Activated CD4-positive, alpha-beta T cell treated with anti-CD3 and anti-CD28 coated beads, Interleukin-2, amount 10 ng/mL, durations not matched to agents 7 days and 5 days (primary cell): ENCODE results near the gene ELFN2. TPM values are rescaled to one million over a fixed set of nuclear protein-coding genes. Genes with fewer than 3 reads are reported as not detected.

Source experiments
- CTCF ChIA-PET: fragments of 350-600 bp; sonication (Branson Sonifier 250); formaldehyde crosslinking; loops from one replicate; lab custom pipeline; 2021; ENCODE audit warnings: antibody characterized with exemption; lab: Charles Lee
- POLR2A ChIA-PET: fragments of 350-600 bp; sonication (Branson Sonifier 250); formaldehyde crosslinking; loops from one replicate; lab custom pipeline; 2021; ENCODE audit warnings: antibody characterized with exemption; lab: Charles Lee
- DNase-seq: peaks from one replicate; pipeline ENCODE4 v3.0.0-alpha.2; 2020
- H3K27ac Mint-ChIP-seq: one replicate; pipeline ENCODE4 v1.8.0; 2021; ENCODE audit warnings: mild to moderate bottlenecking, moderate library complexity, mixed read lengths
- H3K27me3 Mint-ChIP-seq: one replicate; pipeline ENCODE4 v1.8.0; 2021; ENCODE audit warnings: mixed read lengths
- H3K36me3 Mint-ChIP-seq: one replicate; pipeline ENCODE4 v1.8.0; 2021; ENCODE audit warnings: low read depth, mixed read lengths
- H3K4me1 Mint-ChIP-seq: one replicate; pipeline ENCODE4 v1.8.0; 2021; ENCODE audit warnings: mixed read lengths
- H3K4me3 Mint-ChIP-seq: one replicate; pipeline ENCODE4 v1.8.0; 2021; ENCODE audit warnings: mild to moderate bottlenecking, moderate library complexity, mixed read lengths
- H3K9me3 Mint-ChIP-seq: one replicate; pipeline ENCODE4 v1.8.0; 2021; ENCODE audit warnings: mixed read lengths
- total RNA-seq, 2 experiments: library from RNA; stranded (reverse); gene quantifications; one replicate each; pipeline ENCODE4 v1.2.3, GENCODE V29; 2021

ELFN2 gene
- total RNA-seq, 2 experiments from 2014 or later, result 0.10 to 0.23 TPM

GRCh38 chr22:37370306-37370979 lies 56.8 kb downstream of the ELFN2 start:
- H3K4me1 Mint-ChIP-seq, result no peaks in the 10 kb centered on the region
- CTCF ChIA-PET, result interaction anchor here (1.1 kb wide), 1 partner anchor 12 kb away, joined by 3 read pairs; no protein-coding TSS in a partner anchor
- H3K27ac Mint-ChIP-seq, result peak overlapping the region; percentile 31
- H3K36me3 Mint-ChIP-seq, result no peaks in the 10 kb centered on the region
- POLR2A ChIA-PET, result no interaction called here
- H3K27me3 Mint-ChIP-seq, result peaks cover 2% of the 10 kb centered on the region
- no peak for DNase-seq
- H3K9me3 Mint-ChIP-seq, result no peaks in the 10 kb centered on the region
- H3K4me3 Mint-ChIP-seq, result no peak overlapping the region

- H3K36me3 Mint-ChIP-seq, result no peaks in the 10 kb centered on the region
- peaks cover 5% of the 10 kb centered on the region for H3K27me3 Mint-ChIP-seq
- H3K4me3 Mint-ChIP-seq, result no peak overlapping the region
- ChIA-PET POLR2A (no interaction called here), CTCF (no interaction called here)
- no peak for DNase-seq
- no peaks in the 10 kb centered on the region for H3K4me1 Mint-ChIP-seq
- no peak overlapping the region for H3K27ac Mint-ChIP-seq
- no peaks in the 10 kb centered on the region for H3K9me3 Mint-ChIP-seq
These were observed 57.8 kb downstream of the ELFN2 start for GRCh38 chr22:37369483-37369882.

- no peak overlapping the region for H3K27ac Mint-ChIP-seq
- CTCF ChIA-PET, result interaction anchor here (1.7 kb wide), 1 partner anchor 18 kb away, joined by 5 read pairs; no protein-coding TSS in a partner anchor
- H3K36me3 Mint-ChIP-seq, result no peaks in the 10 kb centered on the region
- no peaks in the 10 kb centered on the region for H3K4me1 Mint-ChIP-seq
- H3K27me3 Mint-ChIP-seq, result peaks cover 5% of the 10 kb centered on the region
- H3K9me3 Mint-ChIP-seq, result no peaks in the 10 kb centered on the region
- H3K4me3 Mint-ChIP-seq, result no peak overlapping the region
- POLR2A ChIA-PET, result no interaction called here
- no peak for DNase-seq
These were observed 59.2 kb downstream of the ELFN2 start for GRCh38 chr22:37368058-37368457.

DNA sequence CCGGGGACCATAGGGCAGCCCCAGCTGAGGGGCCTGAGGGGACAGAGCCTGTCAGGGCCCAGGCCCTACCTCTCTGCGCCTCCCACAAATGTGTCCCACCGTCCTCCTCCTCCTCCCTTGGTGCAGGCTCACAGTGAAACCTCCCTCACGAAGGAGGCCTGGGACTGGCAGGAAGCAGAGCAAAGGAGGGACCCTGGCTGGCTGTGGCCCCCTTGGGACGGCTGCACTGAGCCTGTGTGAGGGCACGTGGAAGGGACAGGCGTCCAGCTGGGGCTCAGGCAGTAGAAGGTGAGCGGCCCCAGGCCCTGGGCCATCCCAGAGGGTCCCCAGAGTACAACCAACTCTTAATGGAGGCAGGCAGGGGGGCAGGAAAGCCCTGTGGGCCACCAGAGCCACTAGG lies 60.7 kb downstream of the ELFN2 start:
- ChIA-PET POLR2A (no interaction called here), CTCF (interaction anchor here (1.7 kb wide), 1 partner anchor 20 kb away, joined by 5 read pairs; no protein-coding TSS in a partner anchor)

DNA sequence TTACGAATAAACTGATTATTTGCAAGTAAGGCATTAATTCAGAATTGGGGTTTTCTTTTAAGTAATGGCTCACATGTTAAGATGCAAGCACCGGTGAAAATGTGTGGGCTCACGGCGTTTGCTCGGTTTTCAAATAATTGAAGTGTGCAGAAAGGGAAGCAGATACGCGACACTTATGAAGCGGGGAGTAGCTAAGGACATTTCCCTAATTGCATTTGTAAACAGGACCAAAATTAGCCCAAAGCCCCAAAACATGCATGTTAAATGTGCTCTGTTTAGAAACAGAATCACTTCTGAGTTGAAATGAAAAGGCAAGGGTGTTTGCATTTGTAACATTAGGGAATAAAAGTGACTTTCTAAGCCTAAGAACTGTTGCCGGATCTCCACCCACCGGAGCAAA lies 61.3 kb downstream of the ELFN2 start:
- Mint-ChIP-seq H3K36me3 (no peaks in the 10 kb centered on the region), H3K27ac (no peak overlapping the region), H3K4me1 (peaks cover 3% of the 10 kb centered on the region), H3K4me3 (no peak overlapping the region), H3K27me3 (peaks cover 8% of the 10 kb centered on the region), H3K9me3 (no peaks in the 10 kb centered on the region)
- ChIA-PET POLR2A (no interaction called here), CTCF (no interaction called here)
- DNase-seq, result no peak

More for the DNA sequence above, 60.7 kb downstream of the ELFN2 start:
- H3K9me3 Mint-ChIP-seq, result no peaks in the 10 kb centered on the region
- H3K27ac Mint-ChIP-seq, result no peak overlapping the region
- DNase-seq, result no peak
- H3K36me3 Mint-ChIP-seq, result no peaks in the 10 kb centered on the region
- H3K27me3 Mint-ChIP-seq, result peaks cover 5% of the 10 kb centered on the region
- H3K4me1 Mint-ChIP-seq, result no peaks in the 10 kb centered on the region
- H3K4me3 Mint-ChIP-seq, result no peak overlapping the region

- no peak overlapping the region for H3K27ac Mint-ChIP-seq
- no peaks in the 10 kb centered on the region for H3K9me3 Mint-ChIP-seq
- H3K27me3 Mint-ChIP-seq, result peaks cover 8% of the 10 kb centered on the region
- peaks cover 3% of the 10 kb centered on the region for H3K4me1 Mint-ChIP-seq
- no peak overlapping the region for H3K4me3 Mint-ChIP-seq
- no peak for DNase-seq
- POLR2A ChIA-PET, result no interaction called here
- CTCF ChIA-PET, result no interaction called here
- no peaks in the 10 kb centered on the region for H3K36me3 Mint-ChIP-seq
These were observed 63.9 kb downstream of the ELFN2 start for GRCh38 chr22:37363261-37363992.

GRCh38 chr22:37362621-37363020 lies 64.7 kb downstream of the ELFN2 start:
- peaks cover 3% of the 10 kb centered on the region for H3K4me1 Mint-ChIP-seq
- POLR2A ChIA-PET, result no interaction called here
- CTCF ChIA-PET, result no interaction called here
- H3K27me3 Mint-ChIP-seq, result peaks cover 8% of the 10 kb centered on the region
- no peak overlapping the region for H3K27ac Mint-ChIP-seq
- no peak for DNase-seq
- H3K9me3 Mint-ChIP-seq, result no peaks in the 10 kb centered on the region
- no peaks in the 10 kb centered on the region for H3K36me3 Mint-ChIP-seq
- H3K4me3 Mint-ChIP-seq, result no peak overlapping the region

DNA sequence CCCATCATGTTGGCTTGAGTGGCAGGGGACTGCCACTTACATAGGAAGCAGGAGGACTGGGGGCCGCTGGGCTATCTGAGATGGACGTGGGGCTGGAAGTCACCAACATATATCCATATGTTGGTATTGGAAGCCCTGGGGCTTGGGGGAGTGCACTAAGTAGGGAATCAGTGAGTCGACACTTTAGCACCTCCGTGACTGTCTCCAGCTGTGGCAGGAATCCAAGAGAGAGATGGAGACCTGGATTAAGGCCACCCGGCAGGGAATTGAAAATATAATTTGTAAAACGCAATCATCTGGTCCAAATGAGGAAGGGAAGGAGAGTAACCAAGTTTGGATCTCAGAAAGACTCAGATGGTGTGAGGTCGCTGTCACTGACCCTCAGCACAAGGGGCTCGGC lies 68.4 kb downstream of the ELFN2 start:
- H3K27ac Mint-ChIP-seq, result no peak overlapping the region
- CTCF ChIA-PET, result no interaction called here

GRCh38 chr22:37358386-37358785 lies 68.9 kb downstream of the ELFN2 start:
- Mint-ChIP-seq H3K27ac (no peak overlapping the region), H3K27me3 (peaks cover 3% of the 10 kb centered on the region), H3K4me3 (no peak overlapping the region), H3K9me3 (no peaks in the 10 kb centered on the region), H3K4me1 (peaks cover 3% of the 10 kb centered on the region), H3K36me3 (no peaks in the 10 kb centered on the region)
- CTCF ChIA-PET, result no interaction called here
- POLR2A ChIA-PET, result no interaction called here
- no peak for DNase-seq

More for the DNA sequence above, 68.4 kb downstream of the ELFN2 start:
- POLR2A ChIA-PET, result no interaction called here
- no peak for DNase-seq
- peaks cover 3% of the 10 kb centered on the region for H3K27me3 Mint-ChIP-seq
- no peaks in the 10 kb centered on the region for H3K36me3 Mint-ChIP-seq
- H3K4me1 Mint-ChIP-seq, result peaks cover 3% of the 10 kb centered on the region
- H3K4me3 Mint-ChIP-seq, result no peak overlapping the region
- H3K9me3 Mint-ChIP-seq, result no peaks in the 10 kb centered on the region

- no peak overlapping the region for H3K27ac Mint-ChIP-seq
- peaks cover 3% of the 10 kb centered on the region for H3K27me3 Mint-ChIP-seq
- H3K4me3 Mint-ChIP-seq, result no peak overlapping the region
- H3K4me1 Mint-ChIP-seq, result peaks cover 3% of the 10 kb centered on the region
- H3K9me3 Mint-ChIP-seq, result no peaks in the 10 kb centered on the region
- H3K36me3 Mint-ChIP-seq, result no peaks in the 10 kb centered on the region
- ChIA-PET CTCF (interaction anchor here (0.6 kb wide), 1 partner anchor 663 kb away, joined by 3 read pairs; no protein-coding TSS in a partner anchor), POLR2A (no interaction called here)
- no peak for DNase-seq
These were observed 69.7 kb downstream of the ELFN2 start for GRCh38 chr22:37357446-37358075.

DNA sequence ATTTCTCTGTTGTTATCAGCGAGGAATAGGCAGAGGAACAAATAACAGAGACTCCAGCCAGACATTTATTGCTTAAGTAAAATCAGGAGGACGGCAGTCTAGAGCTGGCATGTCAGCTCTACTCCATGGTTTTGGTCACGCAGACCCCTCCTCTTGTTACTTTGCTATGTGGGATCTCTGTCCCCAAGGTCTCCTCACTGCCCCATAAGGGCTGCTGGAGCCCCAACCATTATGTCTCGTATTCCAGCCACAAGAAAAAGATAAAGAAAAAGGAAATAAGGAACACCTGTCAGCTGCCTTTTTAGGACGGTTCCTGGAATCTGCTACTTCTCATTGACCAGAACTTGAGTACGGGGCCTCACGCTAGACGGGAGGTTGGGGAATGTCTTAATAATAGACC lies 70.4 kb downstream of the ELFN2 start:
- H3K4me1 Mint-ChIP-seq, result peaks cover 3% of the 10 kb centered on the region
- peaks cover 3% of the 10 kb centered on the region for H3K27me3 Mint-ChIP-seq
- ChIA-PET CTCF (interaction anchor here (0.6 kb wide), 1 partner anchor 664 kb away, joined by 3 read pairs; no protein-coding TSS in a partner anchor), POLR2A (no interaction called here)
- no peak overlapping the region for H3K27ac Mint-ChIP-seq
- H3K9me3 Mint-ChIP-seq, result no peaks in the 10 kb centered on the region
- no peaks in the 10 kb centered on the region for H3K36me3 Mint-ChIP-seq
- DNase-seq, result no peak
- H3K4me3 Mint-ChIP-seq, result no peak overlapping the region

DNA sequence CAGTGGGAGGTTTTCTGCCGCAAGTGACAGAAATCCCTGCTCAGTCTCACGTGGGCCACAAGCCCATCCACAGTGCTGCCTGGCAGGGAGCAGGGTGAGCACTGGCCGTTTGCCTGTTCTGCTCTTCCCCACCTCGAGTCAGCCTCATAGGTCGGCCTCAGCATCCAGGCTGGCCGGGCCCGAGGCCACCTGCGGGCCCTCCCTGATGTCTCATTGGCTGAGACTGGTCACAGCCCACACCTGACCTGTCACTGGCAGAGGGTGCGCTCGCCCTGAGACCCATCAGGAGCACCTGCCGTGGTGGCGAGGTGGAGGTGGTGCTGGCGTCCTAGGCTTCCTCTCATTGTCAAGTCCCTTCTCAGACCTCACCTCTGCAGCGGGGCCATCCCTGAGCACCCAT lies 72.1 kb downstream of the ELFN2 start:
- no peaks in the 10 kb centered on the region for H3K9me3 Mint-ChIP-seq
- no peak for DNase-seq
- no peak overlapping the region for H3K27ac Mint-ChIP-seq
- no peaks in the 10 kb centered on the region for H3K27me3 Mint-ChIP-seq
- H3K36me3 Mint-ChIP-seq, result no peaks in the 10 kb centered on the region
- H3K4me1 Mint-ChIP-seq, result no peaks in the 10 kb centered on the region
- ChIA-PET CTCF (no interaction called here), POLR2A (no interaction called here)
- H3K4me3 Mint-ChIP-seq, result no peak overlapping the region

GRCh38 chr22:37354670-37355069 lies 72.6 kb downstream of the ELFN2 start:
- POLR2A ChIA-PET, result no interaction called here
- Mint-ChIP-seq H3K4me3 (no peak overlapping the region), H3K9me3 (no peaks in the 10 kb centered on the region), H3K36me3 (no peaks in the 10 kb centered on the region), H3K27ac (no peak overlapping the region), H3K4me1 (no peaks in the 10 kb centered on the region), H3K27me3 (no peaks in the 10 kb centered on the region)
- no peak for DNase-seq
- CTCF ChIA-PET, result no interaction called here
